ENCODE measurements around the gene ADAMTS2. TPM values are rescaled to one million over a fixed set of nuclear protein-coding genes. Genes with fewer than 3 reads are reported as not detected.

Gene ADAMTS2
- total RNA-seq, 4 donors from 2014 or later: 6.0 to 20.9 (median 13.5) TPM

DNA sequence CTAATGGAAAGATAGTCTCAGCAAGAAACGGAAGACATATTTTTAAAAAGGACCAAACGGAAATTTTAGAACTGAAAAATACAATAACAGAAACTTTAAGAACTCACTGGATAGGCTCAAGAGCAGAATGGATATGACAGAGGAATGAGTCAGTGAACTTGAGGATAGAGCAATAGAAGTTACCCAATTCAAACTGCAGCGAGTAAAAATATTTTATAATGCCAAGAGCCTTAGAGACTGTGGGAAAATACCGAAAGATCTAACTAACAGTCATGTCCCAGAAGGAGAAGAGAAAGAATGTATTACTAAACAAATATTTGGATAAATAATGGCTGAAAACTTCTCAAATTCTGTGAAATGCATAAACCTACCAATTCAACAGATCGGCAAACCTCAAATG is 40.8 kb downstream of the ADAMTS2 start:
- in situ Hi-C loops (cut with MboI; ENCODE audit: low pct_ligation_motif_present in 1 of 4, low pct_unique_long_range_greater_than_20kb in 1 of 4, low sequenced_read_pairs in 3 of 4) (no loop called here), intact Hi-C loops (cut with DNase I; ENCODE audit: low total_unique reads) (no loop called here)
- H3K4me1 ChIP-seq: no peaks in the 10 kb centered on the region
- H3K4me3 ChIP-seq: no peak overlapping the region
- H3K27ac ChIP-seq: peak overlapping the region in 2 of 4 donors; percentile 24 to 28
- H3K9me3 ChIP-seq: peaks cover 3 to 9% of the 10 kb centered on the region in 2 donors
- TF ChIP-seq POLR2A (IDR thresholded peaks at IDR 0.05): no peak
- TF ChIP-seq EP300 (IDR thresholded peaks at IDR 0.05; ENCODE audit: low read depth): no peak
- TF ChIP-seq, protein P1, sequence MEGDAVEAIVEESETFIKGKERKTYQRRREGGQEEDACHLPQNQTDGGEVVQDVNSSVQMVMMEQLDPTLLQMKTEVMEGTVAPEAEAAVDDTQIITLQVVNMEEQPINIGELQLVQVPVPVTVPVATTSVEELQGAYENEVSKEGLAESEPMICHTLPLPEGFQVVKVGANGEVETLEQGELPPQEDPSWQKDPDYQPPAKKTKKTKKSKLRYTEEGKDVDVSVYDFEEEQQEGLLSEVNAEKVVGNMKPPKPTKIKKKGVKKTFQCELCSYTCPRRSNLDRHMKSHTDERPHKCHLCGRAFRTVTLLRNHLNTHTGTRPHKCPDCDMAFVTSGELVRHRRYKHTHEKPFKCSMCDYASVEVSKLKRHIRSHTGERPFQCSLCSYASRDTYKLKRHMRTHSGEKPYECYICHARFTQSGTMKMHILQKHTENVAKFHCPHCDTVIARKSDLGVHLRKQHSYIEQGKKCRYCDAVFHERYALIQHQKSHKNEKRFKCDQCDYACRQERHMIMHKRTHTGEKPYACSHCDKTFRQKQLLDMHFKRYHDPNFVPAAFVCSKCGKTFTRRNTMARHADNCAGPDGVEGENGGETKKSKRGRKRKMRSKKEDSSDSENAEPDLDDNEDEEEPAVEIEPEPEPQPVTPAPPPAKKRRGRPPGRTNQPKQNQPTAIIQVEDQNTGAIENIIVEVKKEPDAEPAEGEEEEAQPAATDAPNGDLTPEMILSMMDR (IDR thresholded peaks at IDR 0.05): no peak
- TF ChIP-seq POLR2AphosphoS5 (IDR thresholded peaks at IDR 0.05): no peak
- no peak for DNase-seq
- no peaks in the 10 kb centered on the region for H3K36me3 ChIP-seq
- WGBS, 2 donors (ENCODE audit: low coverage in 1 of 2): 81 to 88% methylated on average over 5 of the region's 5 CpGs
- no peaks in the 10 kb centered on the region for H3K27me3 ChIP-seq

DNA sequence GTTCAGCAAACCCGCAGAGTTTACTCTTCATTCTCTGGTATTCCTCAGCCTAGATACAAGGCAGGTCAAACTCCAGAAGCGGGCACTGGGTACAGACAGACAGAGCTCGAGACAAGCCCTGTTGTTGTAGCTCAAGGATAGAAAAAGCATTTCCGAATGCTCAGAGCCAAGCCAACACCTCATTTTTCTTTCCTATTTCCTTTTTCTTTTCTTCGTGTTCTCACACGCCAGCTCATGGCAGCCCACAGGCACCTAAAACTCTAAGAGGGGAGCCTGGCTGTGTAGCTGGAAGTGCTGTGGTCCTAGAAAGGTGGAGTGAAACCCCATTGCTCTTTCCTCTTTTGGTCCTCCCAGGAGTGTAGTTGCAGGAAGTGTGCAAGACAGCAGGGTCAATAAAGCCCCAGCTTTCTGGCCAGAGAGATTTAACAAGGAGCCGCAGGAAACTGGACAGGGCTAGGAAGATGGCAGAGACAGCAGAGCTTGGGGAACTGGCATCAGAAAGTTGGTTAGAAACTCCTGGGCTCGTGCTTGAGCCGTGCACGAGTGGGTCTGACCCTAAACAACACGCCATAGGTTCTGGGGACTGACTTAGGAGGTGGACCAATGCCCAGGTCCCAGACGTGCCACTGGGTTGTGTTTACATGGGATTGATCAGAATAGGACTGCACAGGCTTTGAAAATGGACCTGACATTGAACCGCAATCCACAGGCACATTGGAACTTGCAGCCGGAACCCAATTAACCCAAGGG is 41.6 kb downstream of the ADAMTS2 start:
- no peaks in the 10 kb centered on the region for H3K27me3 ChIP-seq
- peaks cover 3 to 9% of the 10 kb centered on the region in 2 donors for H3K9me3 ChIP-seq
- H3K4me3 ChIP-seq: no peak overlapping the region
- H3K4me1 ChIP-seq: no peaks in the 10 kb centered on the region
- WGBS, 2 donors (ENCODE audit: low coverage in 1 of 2): 80 to 89% methylated on average over 5 to 14 of the region's 14 CpGs
- in situ Hi-C loops (cut with MboI; ENCODE audit: low pct_ligation_motif_present in 1 of 4, low pct_unique_long_range_greater_than_20kb in 1 of 4, low sequenced_read_pairs in 3 of 4) (no loop called here), intact Hi-C loops (cut with DNase I; ENCODE audit: low total_unique reads) (no loop called here)
- H3K27ac ChIP-seq: peak overlapping the region in 1 of 4 donors; percentile 9
- TF ChIP-seq POLR2AphosphoS5 (IDR thresholded peaks at IDR 0.05): no peak
- DNase-seq: no peak
- no peaks in the 10 kb centered on the region for H3K36me3 ChIP-seq

DNA sequence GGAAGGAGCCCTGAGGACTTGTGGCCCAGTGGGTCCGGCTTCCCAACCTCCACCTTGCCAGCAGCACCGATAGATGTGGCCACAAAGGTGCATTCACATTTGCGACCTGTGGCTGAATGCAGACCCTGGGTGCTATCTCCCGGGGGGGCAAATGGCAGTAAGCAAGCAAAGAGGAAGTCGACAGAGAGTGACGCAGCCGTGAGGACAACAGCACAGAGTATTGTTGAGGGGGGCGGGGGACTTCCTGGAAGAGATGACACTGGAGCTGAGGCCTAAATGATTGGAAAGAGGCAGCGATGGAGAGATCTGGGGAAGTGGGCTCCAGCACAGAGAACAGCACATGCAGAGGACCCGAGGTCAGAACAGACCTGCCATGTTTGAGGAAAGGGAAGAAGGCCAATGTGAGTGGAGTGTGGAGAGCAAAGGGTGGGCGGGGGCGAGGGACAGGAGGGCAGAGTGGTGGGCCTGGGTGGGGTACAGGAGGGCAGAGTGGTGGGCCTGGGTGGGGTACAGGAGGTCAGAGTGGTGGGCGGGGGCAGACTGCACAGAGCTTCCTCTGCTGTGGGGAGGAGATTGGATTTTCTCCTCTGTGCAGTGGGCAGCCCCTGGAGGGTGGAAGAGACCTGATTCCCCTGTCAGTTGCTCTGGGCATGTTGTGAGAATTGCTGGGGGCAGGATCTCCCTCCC is 42.6 kb downstream of the ADAMTS2 start:
- no peak for TF ChIP-seq POLR2A (IDR thresholded peaks at IDR 0.05)
- TF ChIP-seq EP300 (IDR thresholded peaks at IDR 0.05; ENCODE audit: low read depth): no peak
- no peak for TF ChIP-seq POLR2AphosphoS5 (IDR thresholded peaks at IDR 0.05)
- no peak overlapping the region for H3K27ac ChIP-seq
- no peaks in the 10 kb centered on the region for H3K4me1 ChIP-seq
- no peaks in the 10 kb centered on the region for H3K36me3 ChIP-seq
- in situ Hi-C loops (cut with MboI; ENCODE audit: low pct_ligation_motif_present in 1 of 4, low pct_unique_long_range_greater_than_20kb in 1 of 4, low sequenced_read_pairs in 3 of 4): no loop called here
- no peak for DNase-seq
- H3K4me3 ChIP-seq: no peak overlapping the region
- 78 to 89% methylated on average over 3 to 13 of the region's 13 CpGs for WGBS, 2 donors (ENCODE audit: low coverage in 1 of 2)
- peaks cover 3 to 9% of the 10 kb centered on the region in 2 donors for H3K9me3 ChIP-seq
- no peaks in the 10 kb centered on the region for H3K27me3 ChIP-seq
- intact Hi-C loops (cut with DNase I; ENCODE audit: low total_unique reads): no loop called here

DNA sequence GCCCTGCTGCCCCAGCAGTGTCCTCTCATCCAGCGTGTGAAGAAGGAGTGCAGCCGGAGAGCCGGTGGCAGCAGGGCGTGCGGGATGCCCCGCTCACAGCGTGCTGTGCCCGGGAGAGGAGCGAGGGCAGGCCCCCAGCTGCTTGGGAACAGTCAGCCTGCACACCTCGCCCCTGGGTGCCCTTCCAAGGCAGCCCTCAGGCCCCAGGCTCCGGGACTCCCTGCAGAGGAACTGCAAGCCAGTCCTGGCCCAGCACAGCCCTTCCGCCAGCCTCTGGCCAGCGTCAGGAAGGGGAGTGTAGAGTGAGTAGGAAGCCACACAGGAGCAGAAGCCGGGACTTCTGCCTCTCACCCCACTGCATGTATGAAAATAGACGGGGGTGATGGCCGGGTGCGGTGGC is 43.5 kb downstream of the ADAMTS2 start:
- Histone ChIP-seq H3K9me3 (peaks cover 3 to 9% of the 10 kb centered on the region in 2 donors), H3K27me3 (no peaks in the 10 kb centered on the region), H3K27ac (no peak overlapping the region), H3K4me3 (no peak overlapping the region), H3K36me3 (no peaks in the 10 kb centered on the region), H3K4me1 (no peaks in the 10 kb centered on the region)
- DNase-seq: no peak
- intact Hi-C loops (cut with DNase I; ENCODE audit: low total_unique reads) (no loop called here), in situ Hi-C loops (cut with MboI; ENCODE audit: low pct_ligation_motif_present in 1 of 4, low pct_unique_long_range_greater_than_20kb in 1 of 4, low sequenced_read_pairs in 3 of 4) (no loop called here)
- TF ChIP-seq, protein P1 (IDR thresholded peaks at IDR 0.05): no peak
- TF ChIP-seq POLR2AphosphoS5 (IDR thresholded peaks at IDR 0.05) (no peak), POLR2A (IDR thresholded peaks at IDR 0.05) (no peak), EP300 (IDR thresholded peaks at IDR 0.05; ENCODE audit: low read depth) (no peak)
- WGBS, 2 donors (ENCODE audit: low coverage in 1 of 2): 80% methylated on average over 17 of the region's 17 CpGs; no CpG with 5 or more reads in 1 of the 2 donors

DNA sequence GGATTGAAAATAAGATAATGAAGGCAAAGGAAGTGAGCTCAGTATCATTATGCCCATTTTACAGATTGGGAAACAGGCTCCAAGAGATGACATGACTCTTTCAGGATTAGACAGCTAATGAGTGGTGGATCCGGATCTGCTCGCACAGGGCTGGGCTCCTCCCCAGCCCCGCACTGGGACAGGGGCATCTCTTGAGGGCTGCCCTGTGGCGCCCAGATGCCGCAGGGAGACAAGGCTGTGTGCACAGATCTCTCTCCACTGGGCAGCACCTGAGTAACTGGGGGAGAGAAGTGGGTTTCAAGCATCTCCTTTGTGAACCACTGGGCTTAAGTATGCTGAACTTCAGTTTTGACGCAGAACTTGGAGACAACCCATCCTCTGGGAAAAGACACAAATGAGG is 43.9 kb downstream of the ADAMTS2 start:
- H3K27me3 ChIP-seq: no peaks in the 10 kb centered on the region
- no peak for TF ChIP-seq POLR2A (IDR thresholded peaks at IDR 0.05)
- TF ChIP-seq, protein P1 (IDR thresholded peaks at IDR 0.05): no peak
- no peak for TF ChIP-seq EP300 (IDR thresholded peaks at IDR 0.05; ENCODE audit: low read depth)
- no peak for TF ChIP-seq POLR2AphosphoS5 (IDR thresholded peaks at IDR 0.05)
- no peak overlapping the region for H3K27ac ChIP-seq
- in situ Hi-C loops (cut with MboI; ENCODE audit: low pct_ligation_motif_present in 1 of 4, low pct_unique_long_range_greater_than_20kb in 1 of 4, low sequenced_read_pairs in 3 of 4): no loop called here
- DNase-seq: no peak
- H3K4me3 ChIP-seq: no peak overlapping the region
- H3K9me3 ChIP-seq: peaks cover 3 to 9% of the 10 kb centered on the region in 2 donors
- WGBS, 2 donors (ENCODE audit: low coverage in 1 of 2): 87 to 90% methylated on average over 2 to 6 of the region's 6 CpGs
- intact Hi-C loops (cut with DNase I; ENCODE audit: low total_unique reads): no loop called here
- no peaks in the 10 kb centered on the region for H3K36me3 ChIP-seq
- H3K4me1 ChIP-seq: no peaks in the 10 kb centered on the region

All from transverse colon (tissue), 4 donors.